ENCODE results near the gene CASKIN2. TPM values are rescaled to one million over a fixed set of nuclear protein-coding genes. Genes with fewer than 3 reads are reported as not detected.

CASKIN2 gene
- total RNA-seq, 6 experiments from 2014 or later: 9.0 to 26.0 (median 12.0) TPM

DNA sequence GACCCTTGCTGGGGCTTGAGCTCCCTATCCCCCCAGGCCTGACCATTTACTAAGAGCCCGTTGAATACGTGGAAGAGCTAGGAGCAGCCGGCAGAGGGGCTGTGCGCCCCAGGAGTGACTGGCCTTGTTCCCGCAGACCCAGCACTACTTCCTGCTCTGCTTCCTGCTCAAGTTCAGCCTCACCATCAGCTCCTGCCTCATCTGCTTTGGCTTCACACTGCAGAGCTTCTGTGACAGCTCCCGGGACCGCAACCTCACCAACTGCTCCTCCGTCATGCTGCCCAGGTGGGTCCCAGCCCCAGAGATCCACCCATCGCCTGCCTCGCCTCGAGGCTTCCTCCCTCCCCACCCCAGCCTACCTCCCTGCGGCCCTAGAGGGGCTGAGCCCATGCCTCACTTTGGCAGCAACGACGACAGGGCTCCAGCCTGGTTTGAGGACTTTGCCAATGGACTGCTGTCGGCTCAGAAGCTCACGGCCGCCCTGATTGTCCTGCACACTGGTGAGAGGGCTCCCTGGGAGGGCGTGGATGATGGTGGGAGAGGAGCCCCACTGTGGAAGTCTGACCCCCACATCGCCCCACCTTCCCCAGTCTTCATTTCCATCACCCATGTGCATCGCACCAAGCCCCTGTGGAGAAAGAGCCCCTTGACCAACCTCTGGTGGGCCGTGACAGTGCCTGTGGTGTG is 17.2 kb downstream of the CASKIN2 start:
- Histone ChIP-seq H3K4me3 (no peak overlapping the region), H3K9me3 (no peaks in the 10 kb centered on the region), H3K36me3 (peaks cover 0 to 25% (median 9%) of the 10 kb centered on the region in 4 donors), H3K27ac (no peak overlapping the region), H3K27me3 (no peaks in the 10 kb centered on the region), H3K4me1 (no peaks in the 10 kb centered on the region)
- WGBS (ENCODE audit: insufficient coverage, low coverage, low lambda C conversion rate, missing lambda C conversion rate): 58% methylated on average over 15 of the region's 21 CpGs
- ATAC-seq (peak; percentile 23 to 32 (median 27)), DNase-seq (no peak)
- TF ChIP-seq, protein P1, sequence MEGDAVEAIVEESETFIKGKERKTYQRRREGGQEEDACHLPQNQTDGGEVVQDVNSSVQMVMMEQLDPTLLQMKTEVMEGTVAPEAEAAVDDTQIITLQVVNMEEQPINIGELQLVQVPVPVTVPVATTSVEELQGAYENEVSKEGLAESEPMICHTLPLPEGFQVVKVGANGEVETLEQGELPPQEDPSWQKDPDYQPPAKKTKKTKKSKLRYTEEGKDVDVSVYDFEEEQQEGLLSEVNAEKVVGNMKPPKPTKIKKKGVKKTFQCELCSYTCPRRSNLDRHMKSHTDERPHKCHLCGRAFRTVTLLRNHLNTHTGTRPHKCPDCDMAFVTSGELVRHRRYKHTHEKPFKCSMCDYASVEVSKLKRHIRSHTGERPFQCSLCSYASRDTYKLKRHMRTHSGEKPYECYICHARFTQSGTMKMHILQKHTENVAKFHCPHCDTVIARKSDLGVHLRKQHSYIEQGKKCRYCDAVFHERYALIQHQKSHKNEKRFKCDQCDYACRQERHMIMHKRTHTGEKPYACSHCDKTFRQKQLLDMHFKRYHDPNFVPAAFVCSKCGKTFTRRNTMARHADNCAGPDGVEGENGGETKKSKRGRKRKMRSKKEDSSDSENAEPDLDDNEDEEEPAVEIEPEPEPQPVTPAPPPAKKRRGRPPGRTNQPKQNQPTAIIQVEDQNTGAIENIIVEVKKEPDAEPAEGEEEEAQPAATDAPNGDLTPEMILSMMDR (IDR thresholded peaks at IDR 0.05): no peak
- no peak for TF ChIP-seq POLR2A (IDR thresholded peaks at IDR 0.05)
- intact Hi-C loops (cut with DNase I): no loop called here

DNA sequence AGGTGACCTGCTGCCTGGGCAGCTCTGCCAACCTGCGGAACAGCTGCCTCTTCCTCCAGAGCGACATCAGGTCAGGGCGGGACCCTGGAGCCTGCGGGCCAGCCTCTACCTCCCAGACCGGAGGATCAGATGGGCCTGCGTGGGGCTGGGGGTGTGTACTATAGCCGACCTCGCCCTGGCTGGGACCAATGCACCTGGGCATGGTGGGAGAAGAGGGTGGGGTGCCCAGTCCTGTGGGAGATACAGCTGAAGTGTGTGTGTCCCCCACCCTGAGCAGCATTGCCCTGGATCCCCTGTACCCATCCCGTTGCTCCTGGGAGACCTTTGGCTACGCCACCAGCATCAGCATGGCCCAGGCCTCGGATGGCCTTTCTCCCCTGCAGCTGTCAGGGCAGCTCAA is 19.3 kb downstream of the CASKIN2 start:
- 100% methylated on average over 1 of the region's 11 CpGs for WGBS (ENCODE audit: insufficient coverage, low coverage, low lambda C conversion rate, missing lambda C conversion rate)
- Histone ChIP-seq H3K4me3 (no peak overlapping the region), H3K9me3 (no peaks in the 10 kb centered on the region), H3K4me1 (no peaks in the 10 kb centered on the region), H3K27me3 (no peaks in the 10 kb centered on the region), H3K27ac (no peak overlapping the region), H3K36me3 (peaks cover 0 to 28% (median 7%) of the 10 kb centered on the region in 4 donors)
- ATAC-seq (no peak), DNase-seq (no peak)
- intact Hi-C loops (cut with DNase I): no loop called here
- TF ChIP-seq, protein P1 (IDR thresholded peaks at IDR 0.05): no peak
- no peak for TF ChIP-seq POLR2A (IDR thresholded peaks at IDR 0.05)

DNA sequence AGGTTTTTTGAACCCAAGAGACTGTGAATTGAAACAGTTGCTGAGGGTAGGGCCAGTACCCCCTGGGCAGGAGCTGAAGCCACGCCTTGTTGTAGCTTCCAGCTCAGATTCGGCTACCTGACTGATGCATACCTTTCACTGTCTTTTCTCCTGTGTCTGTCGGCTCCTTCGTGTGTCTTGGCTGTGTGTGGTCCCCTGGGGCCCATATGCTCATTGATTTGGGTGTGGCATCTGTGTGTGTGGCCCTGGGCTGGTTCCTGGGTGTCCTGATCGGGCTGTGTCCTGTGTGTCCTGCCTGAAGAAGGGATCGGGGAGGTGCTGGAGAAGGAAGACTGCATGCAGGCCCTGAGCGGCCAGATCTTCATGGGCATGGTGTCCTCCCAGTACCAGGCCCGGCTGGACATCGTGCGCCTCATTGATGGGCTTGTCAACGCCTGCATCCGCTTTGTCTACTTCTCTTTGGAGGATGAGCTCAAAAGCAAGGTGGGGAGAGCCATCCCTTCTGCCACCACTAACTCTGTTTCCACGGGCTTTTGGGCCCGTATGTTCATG is 20.9 kb downstream of the CASKIN2 start:
- Histone ChIP-seq H3K36me3 (peaks cover 0 to 22% (median 6%) of the 10 kb centered on the region in 4 donors), H3K27me3 (no peaks in the 10 kb centered on the region), H3K4me1 (peaks cover 0 to 7% (median 0%) of the 10 kb centered on the region in 4 donors), H3K9me3 (no peaks in the 10 kb centered on the region), H3K27ac (no peak overlapping the region), H3K4me3 (no peak overlapping the region)
- ATAC-seq: no peak
- 79% methylated on average over 5 of the region's 14 CpGs for WGBS (ENCODE audit: insufficient coverage, low coverage, low lambda C conversion rate, missing lambda C conversion rate)
- intact Hi-C loops (cut with DNase I): no loop called here
- TF ChIP-seq POLR2A (IDR thresholded peaks at IDR 0.05): no peak
- TF ChIP-seq, protein P1 (IDR thresholded peaks at IDR 0.05): no peak
- DNase-seq: no peak

DNA sequence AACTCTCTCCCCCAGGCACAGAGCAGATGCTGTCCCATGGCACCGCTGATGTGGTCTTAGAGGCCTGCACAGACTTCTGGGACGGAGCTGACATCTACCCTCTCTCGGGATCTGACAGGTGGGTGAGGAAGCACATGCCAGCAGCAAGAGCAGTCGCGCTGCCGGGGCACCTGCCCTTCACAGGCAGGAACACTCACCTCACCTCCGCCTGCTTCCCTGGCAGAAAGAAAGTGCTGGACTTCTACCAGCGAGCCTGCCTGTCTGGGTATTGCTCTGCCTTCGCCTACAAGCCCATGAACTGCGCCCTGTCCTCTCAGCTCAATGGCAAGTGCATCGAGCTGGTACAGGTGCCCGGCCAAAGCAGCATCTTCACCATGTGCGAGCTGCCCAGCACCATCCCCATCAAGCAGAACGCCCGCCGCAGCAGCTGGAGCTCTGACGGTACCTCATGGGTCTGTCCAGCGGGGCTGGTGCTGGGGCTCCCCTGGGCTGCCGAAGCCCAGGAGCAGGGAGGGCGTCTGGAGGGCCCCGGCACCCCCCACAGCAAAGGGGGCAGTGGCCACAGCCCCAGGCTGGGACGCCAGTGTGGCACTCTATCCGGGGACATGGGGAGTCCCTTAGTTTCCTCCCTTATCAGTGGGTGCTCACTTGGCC is 21.7 kb downstream of the CASKIN2 start:
- no peak for DNase-seq
- no peaks in the 10 kb centered on the region for H3K27me3 ChIP-seq
- peaks cover 0 to 7% (median 0%) of the 10 kb centered on the region in 4 donors for H3K4me1 ChIP-seq
- H3K27ac ChIP-seq: no peak overlapping the region
- TF ChIP-seq POLR2A (IDR thresholded peaks at IDR 0.05): no peak
- TF ChIP-seq, protein P1 (IDR thresholded peaks at IDR 0.05): no peak
- peaks cover 0 to 22% (median 6%) of the 10 kb centered on the region in 4 donors for H3K36me3 ChIP-seq
- intact Hi-C loops (cut with DNase I): no loop called here
- H3K9me3 ChIP-seq: no peaks in the 10 kb centered on the region
- no peak for ATAC-seq
- no peak overlapping the region for H3K4me3 ChIP-seq
- WGBS (ENCODE audit: insufficient coverage, low coverage, low lambda C conversion rate, missing lambda C conversion rate): no CpG with 5 or more reads among the region's 23 CpGs
